ENCODE results near the gene FUT7.

Gene FUT7

GRCh38 chr9:137074657-137075274, 42.9 kb upstream of the FUT7 start:
- H3K4me3 ChIP-seq, result no peak overlapping the region
- peak overlapping the region; percentile 82 for H3K4me2 ChIP-seq
- H3K9me3 ChIP-seq, result no peaks in the 10 kb centered on the region
- peaks cover 64% of the 10 kb centered on the region for H3K4me1 ChIP-seq
- H3K36me3 ChIP-seq, result peaks cover 12% of the 10 kb centered on the region; the same call in 1 of the 2 replicates
- no peak for TF ChIP-seq Cebpa-rat (IDR thresholded peaks at IDR 0.05)
- peak overlapping the region; percentile 29; the same call in 1 of the 2 replicates for H3K9ac ChIP-seq
- peak overlapping the region; percentile 58 for H3K27ac ChIP-seq
- H4K20me1 ChIP-seq, result peaks cover 22% of the 10 kb centered on the region
- no peaks in the 10 kb centered on the region for H3K27me3 ChIP-seq

- Histone ChIP-seq H3K27me3 (no peaks in the 10 kb centered on the region), H3K36me3 (0 out of 2 replicates have a peak, but pooled peaks cover 6% of the 10 kb centered on the region), H3K4me2 (peak overlapping the region; percentile 82), H3K27ac (no peak overlapping the region), H4K20me1 (peaks cover 22% of the 10 kb centered on the region), H3K9me3 (no peaks in the 10 kb centered on the region), H3K4me1 (peaks cover 64% of the 10 kb centered on the region), H3K4me3 (no peak overlapping the region), H3K9ac (no peak overlapping the region)
- TF ChIP-seq Cebpa-rat (IDR thresholded peaks at IDR 0.05), result no peak
Observed at GRCh38 chr9:137073992-137074399, 42.1 kb upstream of the FUT7 start.

GRCh38 chr9:137071282-137071681, 39.4 kb upstream of the FUT7 start:
- no peaks in the 10 kb centered on the region for H3K9me3 ChIP-seq
- TF ChIP-seq Cebpa-rat (IDR thresholded peaks at IDR 0.05), result no peak
- peak overlapping the region; percentile 86 for H3K27ac ChIP-seq
- peaks cover 9% of the 10 kb centered on the region for H3K36me3 ChIP-seq
- H3K27me3 ChIP-seq, result no peaks in the 10 kb centered on the region
- peaks cover 66% of the 10 kb centered on the region for H3K4me1 ChIP-seq
- H4K20me1 ChIP-seq, result peaks cover 39% of the 10 kb centered on the region
- peak overlapping the region; percentile 100 for H3K4me2 ChIP-seq
- peak overlapping the region; percentile 82 for H3K4me3 ChIP-seq
- H3K9ac ChIP-seq, result peak overlapping the region; percentile 79

GRCh38 chr9:137070906-137071275, 39.0 kb upstream of the FUT7 start:
- peak overlapping the region; percentile 82 for H3K4me3 ChIP-seq
- no peaks in the 10 kb centered on the region for H3K9me3 ChIP-seq
- peak overlapping the region; percentile 100 for H3K4me2 ChIP-seq
- H3K27ac ChIP-seq, result peak overlapping the region; percentile 86
- H3K27me3 ChIP-seq, result no peaks in the 10 kb centered on the region
- peaks cover 66% of the 10 kb centered on the region for H3K4me1 ChIP-seq
- TF ChIP-seq Cebpa-rat (IDR thresholded peaks at IDR 0.05), result no peak
- peaks cover 43% of the 10 kb centered on the region for H4K20me1 ChIP-seq
- H3K36me3 ChIP-seq, result peaks cover 13% of the 10 kb centered on the region
- peak overlapping the region; percentile 79 for H3K9ac ChIP-seq

- peak within 1 kb of the TSS; percentile 86 for H3K27ac ChIP-seq
- H3K4me1 ChIP-seq, result peaks cover 62% of the 10 kb centered on the region
- H3K9ac ChIP-seq, result peak within 1 kb of the TSS; percentile 79
- peak within 1 kb of the TSS; percentile 100 for H3K4me2 ChIP-seq
- H3K9me3 ChIP-seq, result no peaks in the 10 kb centered on the region
- peaks cover 18% of the 10 kb centered on the region for H3K36me3 ChIP-seq
- TF ChIP-seq Cebpa-rat (IDR thresholded peaks at IDR 0.05), result no peak
- peak within 1 kb of the TSS; percentile 82 for H3K4me3 ChIP-seq
- H3K27me3 ChIP-seq, result no peaks in the 10 kb centered on the region
- H4K20me1 ChIP-seq, result peaks cover 48% of the 10 kb centered on the region
Observed at GRCh38 chr9:137070201-137070905, 38.5 kb upstream of the FUT7 start, which contains the start of gene SAPCD2. SAPCD2 (minus strand) TSS chr9:137070557; CDS start chr9:137070460, 97 bp downstream.

GRCh38 chr9:137069508-137070091, 37.7 kb upstream of the FUT7 start:
- Histone ChIP-seq H3K4me1 (peaks cover 55% of the 10 kb centered on the region), H3K27ac (peak overlapping the region; percentile 86), H3K9me3 (no peaks in the 10 kb centered on the region), H3K4me2 (peak overlapping the region; percentile 100), H3K9ac (peak overlapping the region; percentile 79), H3K36me3 (peaks cover 26% of the 10 kb centered on the region), H3K4me3 (peak overlapping the region; percentile 82), H3K27me3 (no peaks in the 10 kb centered on the region), H4K20me1 (peaks cover 56% of the 10 kb centered on the region)
- TF ChIP-seq Cebpa-rat (IDR thresholded peaks at IDR 0.05), result no peak

- no peak for TF ChIP-seq Cebpa-rat (IDR thresholded peaks at IDR 0.05)
- H3K9ac ChIP-seq, result peak overlapping the region; percentile 79
- H3K9me3 ChIP-seq, result no peaks in the 10 kb centered on the region
- peaks cover 47% of the 10 kb centered on the region for H3K4me1 ChIP-seq
- H3K4me2 ChIP-seq, result peak overlapping the region; percentile 100
- no peaks in the 10 kb centered on the region for H3K27me3 ChIP-seq
- H3K36me3 ChIP-seq, result peaks cover 33% of the 10 kb centered on the region
- peak overlapping the region; percentile 82 for H3K4me3 ChIP-seq
- H3K27ac ChIP-seq, result peak overlapping the region; percentile 86
- peaks cover 63% of the 10 kb centered on the region for H4K20me1 ChIP-seq
Observed at GRCh38 chr9:137068539-137069507, 36.9 kb upstream of the FUT7 start.

GRCh38 chr9:137067860-137068538, 36.1 kb upstream of the FUT7 start:
- no peak for TF ChIP-seq Cebpa-rat (IDR thresholded peaks at IDR 0.05)
- Histone ChIP-seq H3K9me3 (no peaks in the 10 kb centered on the region), H3K9ac (peak overlapping the region; percentile 79), H4K20me1 (peaks cover 72% of the 10 kb centered on the region), H3K36me3 (peaks cover 42% of the 10 kb centered on the region), H3K27ac (peak overlapping the region; percentile 86; the same call in 1 of the 2 replicates), H3K4me2 (peak overlapping the region; percentile 100), H3K4me1 (peaks cover 40% of the 10 kb centered on the region), H3K4me3 (peak overlapping the region; percentile 82), H3K27me3 (no peaks in the 10 kb centered on the region)

Data from BLaER1 (cell line).